Thyroid gland (tissue), 4 donors: Measurements from ENCODE around the gene NHSL1.

Source experiments
- POLR2A ChIP-seq, 2 donors: fragments of 450-650 bp; IDR thresholded peaks; one replicate each; pipeline ENCODE4 v1.6.1; 2017; ENCODE audit warnings: antibody characterized with exemption in 2 of 2, mild to moderate bottlenecking in 2 of 2, moderate library complexity in 1 of 2
- TF ChIP-seq, protein P1 (sequence below), 6 experiments: fragments of 200-600 bp in 3 of 6; fragments of 450-650 bp in 3 of 6; sonication (generic) in 3 of 6; IDR thresholded peaks; one replicate each; pipeline ENCODE4 v1.5.1; 2016 to 2019; ENCODE audit warnings: antibody characterized with exemption in 6 of 6, mild to moderate bottlenecking in 2 of 6, inconsistent platforms in 1 of 6, moderate library complexity in 1 of 6

GRCh38 chr6:138410972-138411880 lies 88.1 kb downstream of the NHSL1 start:
- TF ChIP-seq POLR2A (IDR thresholded peaks at IDR 0.05), result no peak
- TF ChIP-seq, protein P1, sequence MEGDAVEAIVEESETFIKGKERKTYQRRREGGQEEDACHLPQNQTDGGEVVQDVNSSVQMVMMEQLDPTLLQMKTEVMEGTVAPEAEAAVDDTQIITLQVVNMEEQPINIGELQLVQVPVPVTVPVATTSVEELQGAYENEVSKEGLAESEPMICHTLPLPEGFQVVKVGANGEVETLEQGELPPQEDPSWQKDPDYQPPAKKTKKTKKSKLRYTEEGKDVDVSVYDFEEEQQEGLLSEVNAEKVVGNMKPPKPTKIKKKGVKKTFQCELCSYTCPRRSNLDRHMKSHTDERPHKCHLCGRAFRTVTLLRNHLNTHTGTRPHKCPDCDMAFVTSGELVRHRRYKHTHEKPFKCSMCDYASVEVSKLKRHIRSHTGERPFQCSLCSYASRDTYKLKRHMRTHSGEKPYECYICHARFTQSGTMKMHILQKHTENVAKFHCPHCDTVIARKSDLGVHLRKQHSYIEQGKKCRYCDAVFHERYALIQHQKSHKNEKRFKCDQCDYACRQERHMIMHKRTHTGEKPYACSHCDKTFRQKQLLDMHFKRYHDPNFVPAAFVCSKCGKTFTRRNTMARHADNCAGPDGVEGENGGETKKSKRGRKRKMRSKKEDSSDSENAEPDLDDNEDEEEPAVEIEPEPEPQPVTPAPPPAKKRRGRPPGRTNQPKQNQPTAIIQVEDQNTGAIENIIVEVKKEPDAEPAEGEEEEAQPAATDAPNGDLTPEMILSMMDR (IDR thresholded peaks at IDR 0.05), result no peak
